Stimulated activated effector memory CD8-positive, alpha-beta T cell treated with anti-CD3 and anti-CD28 coated beads, Interleukin-12 subunit alpha, Interleukin-12 subunit beta, amount 100 ng/mL, for 72 hours (primary cell): ENCODE data around the gene KSR1.
"Not testable (repeated sequence)": the region's sequence is repeated elsewhere in the genome, so short reads cannot be mapped to it uniquely, and the experiment has no call there.

Experiments used
- ATAC-seq: fragments of 150-1000 bp; cut with Tn5 transposase; 2 replicates; pipeline ENCODE4 v1.10.0; 2021
- DNase-seq, 2 donors: peaks; one replicate each; pipeline ENCODE4 v3.0.0; 2021 to 2022; ENCODE audit warnings: low spot score in 2 of 2
- H3K27ac Mint-ChIP-seq: one replicate; pipeline ENCODE4 v1.8.0; 2022; ENCODE audit warnings: mild to moderate bottlenecking, mixed read lengths
- H3K36me3 Mint-ChIP-seq: one replicate; pipeline ENCODE4 v1.8.0; 2022; ENCODE audit warnings: mild to moderate bottlenecking, mixed read lengths
- H3K4me1 Mint-ChIP-seq: one replicate; pipeline ENCODE4 v1.8.0; 2022; ENCODE audit warnings: mixed read lengths
- H3K4me3 Mint-ChIP-seq: one replicate; pipeline ENCODE4 v1.8.0; 2022; ENCODE audit warnings: mild to moderate bottlenecking, mixed read lengths
- H3K9me3 Mint-ChIP-seq: one replicate; pipeline ENCODE4 v1.8.0; 2022; ENCODE audit warnings: mixed read lengths

Gene KSR1

GRCh38 chr17:27630607-27631410, 174.6 kb downstream of the KSR1 start, which contains the start of gene LGALS9:
Gene LGALS9, plus strand, starts transcription at chr17:27631188. Its CDS starts 78 bp downstream, at chr17:27631266.
- H3K4me1 Mint-ChIP-seq, result peaks cover 29% of the 10 kb centered on the region
- H3K9me3 Mint-ChIP-seq, result no peaks in the 10 kb centered on the region
- H3K4me3 Mint-ChIP-seq, result peak within 1 kb of the TSS; percentile 69
- peak within 1 kb of the TSS; percentile 94 for H3K27ac Mint-ChIP-seq
- ATAC-seq, result peak; percentile 60
- H3K36me3 Mint-ChIP-seq, result no peaks in the 10 kb centered on the region
- DNase-seq, result peak in 1 of 2 donors; percentile 58

DNA sequence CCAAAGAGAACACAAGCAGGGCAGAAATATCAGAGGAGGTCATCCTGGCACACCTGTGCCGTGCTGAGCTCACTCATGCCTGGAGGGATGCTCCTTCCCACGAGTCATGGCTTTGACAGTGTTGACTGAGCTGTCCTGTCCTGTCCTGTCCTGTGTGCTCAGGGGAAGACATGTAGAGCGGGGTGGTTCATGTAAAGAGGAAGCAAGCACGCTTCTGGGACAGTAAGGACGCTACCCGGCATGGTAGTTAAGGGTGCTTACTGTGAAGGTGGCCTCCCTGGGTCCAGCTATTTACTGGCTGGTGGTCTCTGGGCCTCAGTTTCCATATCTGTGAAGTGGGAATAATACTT, 175.1 kb downstream of the KSR1 start:
- H3K4me1 Mint-ChIP-seq, result peaks cover 29% of the 10 kb centered on the region

DNA sequence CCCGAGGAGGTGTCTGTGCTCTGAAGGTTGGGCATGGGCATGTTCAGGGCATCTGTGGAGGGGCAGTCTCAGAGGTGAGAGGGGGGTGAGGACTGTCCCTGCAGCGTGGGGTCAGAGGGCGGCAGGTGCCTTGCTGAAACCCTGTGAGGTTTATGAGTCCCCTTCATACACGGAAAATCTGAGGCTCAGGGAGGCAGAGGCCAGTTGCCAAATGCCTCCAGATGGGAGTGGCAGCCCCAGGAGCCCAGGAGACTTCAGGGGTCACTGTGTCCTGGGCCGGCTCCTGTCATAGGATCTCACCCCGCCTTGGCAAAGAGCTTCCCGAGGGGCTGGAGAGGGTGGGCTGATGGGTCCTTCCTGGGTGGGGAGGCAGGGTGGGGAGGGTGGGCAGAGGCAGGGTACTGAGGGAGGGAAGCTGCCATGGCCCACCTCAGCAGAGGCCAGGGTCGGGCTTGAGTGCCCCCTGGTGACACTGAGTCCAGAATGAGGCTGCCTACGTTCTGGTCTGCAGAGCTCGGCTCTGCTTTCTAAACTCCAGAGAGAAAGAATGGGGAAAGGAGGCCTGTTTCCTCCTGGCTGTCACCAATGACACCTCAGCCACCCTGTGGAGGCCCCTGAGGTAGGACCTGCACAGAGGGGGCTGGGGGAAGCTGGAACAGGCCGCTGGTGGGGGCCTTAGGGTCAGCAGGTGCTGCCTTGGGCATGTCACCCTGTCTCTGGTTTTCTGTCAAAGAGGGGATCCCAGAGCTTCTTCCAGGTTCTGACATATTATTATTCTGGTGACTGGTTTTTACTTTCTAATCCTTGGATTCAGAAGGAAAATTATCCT, 175.9 kb downstream of the KSR1 start:
- H3K9me3 Mint-ChIP-seq, result no peaks in the 10 kb centered on the region
- ATAC-seq (no peak), DNase-seq (no peak)
- H3K4me3 Mint-ChIP-seq, result peak overlapping the region; percentile 69
- H3K27ac Mint-ChIP-seq, result peak overlapping the region; percentile 94
- peaks cover 29% of the 10 kb centered on the region for H3K4me1 Mint-ChIP-seq
- no peaks in the 10 kb centered on the region for H3K36me3 Mint-ChIP-seq

More for the DNA sequence above, 175.1 kb downstream of the KSR1 start:
- peak; percentile 67 for ATAC-seq
- Mint-ChIP-seq H3K27ac (peak overlapping the region; percentile 94), H3K4me3 (peak overlapping the region; percentile 69), H3K9me3 (no peaks in the 10 kb centered on the region), H3K36me3 (no peaks in the 10 kb centered on the region)
- no peak for DNase-seq

DNA sequence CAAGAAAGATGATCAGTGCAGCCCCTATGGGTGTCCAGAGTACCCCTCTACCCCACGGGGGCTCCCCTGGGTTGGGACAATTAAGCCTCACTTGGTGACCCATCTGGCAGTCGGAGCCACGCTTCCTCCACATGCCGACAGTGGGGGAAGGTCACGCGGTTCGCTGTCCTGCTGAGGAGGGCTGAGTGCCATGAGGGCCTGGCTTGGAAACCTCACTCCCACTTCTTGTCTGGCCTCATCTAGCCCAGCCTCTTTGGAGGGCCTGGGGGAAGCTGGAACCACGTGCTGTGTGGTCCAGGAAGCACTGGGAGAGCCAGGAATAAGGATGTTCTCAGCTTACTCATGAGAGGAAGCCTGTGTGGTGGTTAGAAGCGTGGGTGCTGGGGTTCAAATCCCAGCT, 176.5 kb downstream of the KSR1 start:
- not testable (repeated sequence) for H3K36me3 Mint-ChIP-seq, H3K27ac Mint-ChIP-seq, DNase-seq, ATAC-seq, H3K4me3 Mint-ChIP-seq, H3K9me3 Mint-ChIP-seq
- H3K4me1 Mint-ChIP-seq, result peaks cover 29% of the 10 kb centered on the region

DNA sequence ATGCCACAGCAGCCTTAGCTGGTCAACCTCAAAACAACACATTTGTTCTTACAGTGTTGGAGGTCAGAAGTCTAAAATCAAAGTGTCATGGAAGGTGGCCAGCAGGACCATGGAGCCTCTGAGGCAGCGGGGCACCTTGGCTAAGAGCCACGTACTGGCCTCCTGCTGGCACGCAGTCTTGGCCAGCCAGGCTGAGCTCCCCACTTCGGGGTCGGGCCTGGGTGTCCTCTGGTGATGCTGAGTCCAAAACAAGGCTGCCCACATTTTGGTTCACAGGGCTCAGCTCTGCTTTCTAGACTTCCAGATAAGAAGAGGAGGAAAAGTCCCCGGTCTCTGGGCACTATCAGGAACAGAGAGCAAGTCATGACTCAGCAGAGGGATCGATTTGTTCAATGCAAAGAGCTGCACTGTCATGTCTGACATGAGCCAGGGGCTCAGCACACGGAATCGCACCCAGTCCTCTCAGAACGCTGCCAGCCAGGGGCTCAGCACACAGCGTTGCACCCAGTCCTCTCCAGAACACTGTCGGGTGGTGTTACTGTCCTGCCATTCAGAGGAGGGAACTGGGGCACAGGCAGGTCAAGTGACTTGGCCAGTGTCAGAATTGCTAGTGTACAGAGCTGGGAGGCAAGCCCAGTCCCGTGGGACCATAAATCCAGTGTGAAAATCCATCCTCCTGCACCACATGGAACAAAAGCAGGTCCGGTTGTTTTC, 177.2 kb downstream of the KSR1 start:
- H3K4me3 Mint-ChIP-seq, result no peak overlapping the region
- H3K36me3 Mint-ChIP-seq, result no peaks in the 10 kb centered on the region
- peaks cover 29% of the 10 kb centered on the region for H3K4me1 Mint-ChIP-seq
- no peaks in the 10 kb centered on the region for H3K9me3 Mint-ChIP-seq
- no peak for DNase-seq
- ATAC-seq, result no peak
- no peak overlapping the region for H3K27ac Mint-ChIP-seq

DNA sequence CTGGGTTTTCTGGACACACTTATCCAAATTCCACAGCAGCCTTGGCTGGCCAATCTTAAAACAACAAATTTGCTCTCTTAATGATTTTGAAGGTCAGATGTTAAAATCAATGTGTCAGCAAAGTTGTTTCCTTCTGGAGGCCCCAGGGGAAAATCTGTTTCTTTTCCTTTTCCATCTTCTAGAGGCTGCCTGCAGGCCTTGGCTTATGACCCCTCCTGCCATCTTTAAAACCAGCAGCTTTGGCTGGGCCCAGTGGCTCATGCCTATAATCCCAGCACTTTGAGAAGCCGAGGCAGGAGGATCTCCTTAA, 177.7 kb downstream of the KSR1 start:
- no peaks in the 10 kb centered on the region for H3K36me3 Mint-ChIP-seq
- H3K27ac Mint-ChIP-seq, result no peak overlapping the region
- DNase-seq (no peak), ATAC-seq (no peak)
- no peak overlapping the region for H3K4me3 Mint-ChIP-seq
- peaks cover 29% of the 10 kb centered on the region for H3K4me1 Mint-ChIP-seq
- no peaks in the 10 kb centered on the region for H3K9me3 Mint-ChIP-seq

- Mint-ChIP-seq H3K9me3 (no peaks in the 10 kb centered on the region), H3K4me1 (peaks cover 28% of the 10 kb centered on the region), H3K36me3 (no peaks in the 10 kb centered on the region), H3K4me3 (no peak overlapping the region), H3K27ac (no peak overlapping the region)
- DNase-seq, result no peak
- no peak for ATAC-seq
Observed at GRCh38 chr17:27634776-27635175, 178.5 kb downstream of the KSR1 start.

- Mint-ChIP-seq H3K4me1 (peaks cover 22% of the 10 kb centered on the region), H3K4me3 (no peak overlapping the region), H3K27ac (peak overlapping the region; percentile 72), H3K9me3 (no peaks in the 10 kb centered on the region), H3K36me3 (no peaks in the 10 kb centered on the region)
- DNase-seq, result no peak
- no peak for ATAC-seq
Observed at GRCh38 chr17:27635275-27635823, 179.1 kb downstream of the KSR1 start.

GRCh38 chr17:27636005-27636520, 179.8 kb downstream of the KSR1 start:
- H3K36me3 Mint-ChIP-seq, ATAC-seq, H3K9me3 Mint-ChIP-seq, H3K4me3 Mint-ChIP-seq, DNase-seq: not testable (repeated sequence)
- peaks cover 15% of the 10 kb centered on the region for H3K4me1 Mint-ChIP-seq
- H3K27ac Mint-ChIP-seq, result peak overlapping the region; percentile 72

GRCh38 chr17:27637818-27638217, 181.6 kb downstream of the KSR1 start:
- not testable (repeated sequence) for H3K27ac Mint-ChIP-seq, ATAC-seq, H3K4me3 Mint-ChIP-seq, H3K9me3 Mint-ChIP-seq, H3K4me1 Mint-ChIP-seq, H3K36me3 Mint-ChIP-seq, DNase-seq

- H3K36me3 Mint-ChIP-seq, H3K9me3 Mint-ChIP-seq, ATAC-seq, DNase-seq, H3K4me1 Mint-ChIP-seq, H3K27ac Mint-ChIP-seq, H3K4me3 Mint-ChIP-seq: not testable (repeated sequence)
Observed at GRCh38 chr17:27638415-27638914, 182.2 kb downstream of the KSR1 start.

- ATAC-seq, result no peak
- H3K4me1 Mint-ChIP-seq, result no peaks in the 10 kb centered on the region
- no peak overlapping the region for H3K4me3 Mint-ChIP-seq
- H3K27ac Mint-ChIP-seq, result no peak overlapping the region
- no peaks in the 10 kb centered on the region for H3K9me3 Mint-ChIP-seq
- no peak for DNase-seq
- H3K36me3 Mint-ChIP-seq, result peaks cover 9% of the 10 kb centered on the region
Observed at GRCh38 chr17:27640790-27641189, 184.5 kb downstream of the KSR1 start.

DNA sequence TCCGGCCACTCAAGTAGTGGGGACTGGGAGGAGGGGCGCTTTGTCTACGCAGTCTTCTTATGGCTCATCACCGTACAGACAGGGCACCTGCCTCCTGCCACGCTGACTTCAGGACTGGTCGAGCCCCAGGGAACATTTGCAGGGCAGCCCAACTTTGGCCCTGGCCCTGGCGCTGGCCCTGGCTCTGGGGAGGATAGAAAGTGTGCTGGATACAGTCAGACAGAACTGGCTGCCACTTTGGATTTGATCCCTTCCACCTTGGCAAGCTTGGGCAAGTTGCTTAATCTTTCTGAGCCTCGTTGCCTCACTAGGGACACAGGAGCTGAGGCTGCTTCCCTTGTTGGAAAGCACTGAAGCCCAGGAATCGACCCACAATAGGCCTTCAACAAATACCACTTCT, 188.3 kb downstream of the KSR1 start:
- ATAC-seq, result no peak
- no peak overlapping the region for H3K4me3 Mint-ChIP-seq
- no peaks in the 10 kb centered on the region for H3K4me1 Mint-ChIP-seq
- H3K27ac Mint-ChIP-seq, result peak overlapping the region; percentile 81
- peaks cover 20% of the 10 kb centered on the region for H3K36me3 Mint-ChIP-seq
- no peak for DNase-seq
- H3K9me3 Mint-ChIP-seq, result no peaks in the 10 kb centered on the region

GRCh38 chr17:27645621-27646020, 189.4 kb downstream of the KSR1 start:
- H3K36me3 Mint-ChIP-seq, result peaks cover 20% of the 10 kb centered on the region
- H3K9me3 Mint-ChIP-seq, DNase-seq, H3K4me3 Mint-ChIP-seq, H3K4me1 Mint-ChIP-seq, H3K27ac Mint-ChIP-seq: not testable (repeated sequence)
- peak; percentile 40 for ATAC-seq

DNA sequence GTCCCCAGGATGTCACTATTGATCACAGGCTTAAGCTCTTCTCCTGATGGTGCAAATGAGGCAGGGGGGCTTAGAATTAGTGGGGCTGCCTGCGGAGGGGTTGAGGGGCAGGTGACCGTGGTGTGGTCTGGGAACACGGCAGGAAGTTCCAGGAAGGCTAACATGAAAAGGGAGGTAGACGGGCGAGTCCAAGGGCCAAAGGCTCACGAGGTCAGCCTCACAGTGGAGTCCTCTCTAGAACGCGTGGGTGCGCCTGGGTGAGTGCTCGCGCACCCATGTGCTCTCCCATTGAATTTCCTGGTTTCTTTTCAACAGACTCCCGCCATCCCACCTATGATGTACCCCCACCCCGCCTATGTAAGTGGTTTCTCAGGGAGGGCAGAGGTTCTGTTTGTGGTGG, 190.0 kb downstream of the KSR1 start:
- peaks cover 16% of the 10 kb centered on the region for H3K36me3 Mint-ChIP-seq
- H3K4me3 Mint-ChIP-seq, result no peak overlapping the region
- ATAC-seq, result no peak
- DNase-seq, result no peak
- H3K27ac Mint-ChIP-seq, result no peak overlapping the region
- no peaks in the 10 kb centered on the region for H3K9me3 Mint-ChIP-seq
- no peaks in the 10 kb centered on the region for H3K4me1 Mint-ChIP-seq
